Transverse colon (tissue), 1 donor: ENCODE measurements around the gene ME1.

ENCODE experiments used
- EP300 ChIP-seq: sonication (generic); formaldehyde crosslinking; IDR thresholded peaks from one replicate; pipeline ENCODE4 v1.6.1; 2017; ENCODE audit warnings: antibody characterized with exemption, low read depth
- POLR2A ChIP-seq: fragments of 450-650 bp; IDR thresholded peaks from one replicate; pipeline ENCODE4 v1.6.1; 2016; ENCODE audit warnings: antibody characterized with exemption, mild to moderate bottlenecking, moderate library complexity

DNA sequence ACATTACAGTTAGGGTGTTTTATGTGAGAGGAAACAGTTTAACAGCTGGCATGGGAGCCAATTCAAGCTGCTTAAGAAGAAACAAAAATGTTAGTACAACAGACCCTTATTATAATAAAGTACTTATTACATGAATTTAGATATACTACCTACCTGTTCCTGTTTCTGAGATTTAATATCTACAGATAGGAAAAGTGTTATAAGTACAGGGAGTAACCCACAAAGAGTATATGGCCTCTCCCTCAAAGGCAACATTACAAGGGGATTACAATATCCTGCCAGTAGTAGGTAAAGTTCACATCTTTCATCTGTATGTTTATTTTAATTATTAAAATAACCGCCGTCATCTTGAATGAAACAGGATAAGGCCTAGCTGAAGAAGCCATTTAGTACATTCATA, 1.8 kb upstream of the ME1 start:
- TF ChIP-seq EP300 (no peak), POLR2A (no peak)
